NB4 (cell line): ENCODE measurements around the gene FOXD4L6.
"Not testable (repeated sequence)": the region's sequence is repeated elsewhere in the genome, so short reads cannot be mapped to it uniquely, and the experiment has no call there.

ENCODE experiments used
- CTCF ChIP-seq: IDR thresholded peaks from one replicate; pipeline ENCODE4 v1.5.1; 2012; ENCODE audit warnings: low read depth, low read length
- MAX ChIP-seq: IDR thresholded peaks from 2 replicates; pipeline ENCODE4 v1.6.1; 2011; ENCODE audit warnings: low read depth, low read length
- POLR2A ChIP-seq: IDR thresholded peaks from 2 replicates; pipeline ENCODE4 v1.6.1; 2011; ENCODE audit warnings: mild to moderate bottlenecking; ENCODE audit not compliant: insufficient read length; ENCODE audit errors: extremely low read depth

- not testable (repeated sequence) for TF ChIP-seq MAX, POLR2A, CTCF
Observed at GRCh38 chr9:41105557-41106253, 22.8 kb downstream of the FOXD4L6 start.
